K562 (cell line): ENCODE results near the gene GULP1. TPM values are rescaled to one million over a fixed set of nuclear protein-coding genes. Genes with fewer than 3 reads are reported as not detected.

Experiments used
- ATAC-seq: fragments of 200-7000 bp; cut with Tn5 transposase; 3 replicates; pipeline ENCODE4 v1.9.1; 2020; ENCODE audit warnings: moderate library complexity
- BruUV-seq: library from RNA; stranded (reverse); fragments of 400-500 nt; replicated peaks from 2 replicates; lab custom pipeline; 2021; lab: Mats Ljungman, UMichigan
- CTCF ChIA-PET: fragments of 300-600 bp; formaldehyde crosslinking; extraction: SDS; loops from one replicate; lab custom pipeline; 2021; ENCODE audit warnings: low intra/inter-chr PET ratio; lab: Yijun Ruan, JAX
- POLR2A ChIA-PET: fragments of 300-600, 350-650 bp; sonication (Branson Sonifier 250); formaldehyde crosslinking; extraction: SDS; loops from one replicate; lab custom pipeline; 2021; ENCODE audit warnings: antibody characterized with exemption, inconsistent platforms; lab: Yijun Ruan, JAX
- DNase-seq, 4 experiments: peaks; one replicate each; pipeline versions ENCODE4 v3.0.0 to v3.0.0-alpha.2; 2011 to 2018; ENCODE audit warnings: low spot score in 3 of 4, mixed read lengths in 3 of 4; ENCODE audit errors: extremely low read depth in 1 of 4
- FAIRE-seq: peaks from 2 replicates; lab custom pipeline; 2011; peaks lifted over from hg19 to GRCh38; lab: Jason Lieb, UNC
- H2AFZ ChIP-seq: 2 replicates; pipeline ENCODE4 v1.6.0; 2011; ENCODE audit warnings: low read depth, low read length, control low read depth, inconsistent platforms
- H3K27ac ChIP-seq: fragments of 200-600 bp; 3 replicates; pipeline ENCODE4 v1.8.0; 2011; ENCODE audit warnings: low read depth, mild to moderate bottlenecking, control low read depth, inconsistent platforms, low read length, moderate library complexity, mixed read lengths; ENCODE audit errors: extremely low read depth
- H3K27me3 ChIP-seq, 2 experiments: fragments of 300-600 bp in 1 of 2; 2 replicates in 1 of 2; 3 replicates in 1 of 2; pipeline versions ENCODE4 v1.6.0 to v1.8.0; 2011; ENCODE audit warnings: inconsistent platforms in 2 of 2, low read length in 2 of 2, mild to moderate bottlenecking in 1 of 2, mixed read lengths in 1 of 2, moderate library complexity in 1 of 2; ENCODE audit not compliant: control insufficient read depth in 2 of 2, insufficient read depth in 2 of 2
- H3K36me3 ChIP-seq: fragments of 300-600 bp; 3 replicates; pipeline ENCODE4 v1.8.0; 2011; ENCODE audit warnings: mild to moderate bottlenecking, low read length, inconsistent platforms; ENCODE audit not compliant: control insufficient read depth, insufficient read depth
- H3K4me1 ChIP-seq, 2 experiments: fragments of 200-600 bp in 1 of 2; replicated peaks in 1 of 2; 2 replicates in 1 of 2; 3 replicates in 1 of 2; pipeline versions ENCODE4 v1.5.1 to v1.8.0; 2011; ENCODE audit warnings: inconsistent platforms in 2 of 2, low read length in 2 of 2, mild to moderate bottlenecking in 1 of 2, mixed read lengths in 1 of 2, moderate library complexity in 1 of 2; ENCODE audit not compliant: control insufficient read depth in 2 of 2, insufficient read depth in 2 of 2
- H3K4me2 ChIP-seq: 2 replicates; pipeline ENCODE4 v1.6.1; 2011; ENCODE audit warnings: low read length, control low read depth, inconsistent platforms, mixed read lengths; ENCODE audit not compliant: insufficient read depth
- H3K4me3 ChIP-seq: fragments of 200-600 bp; sonication (generic), shearing (Covaris generic); 2 replicates; pipeline ENCODE4 v1.5.1; 2016; ENCODE audit warnings: control low read depth, inconsistent platforms
- H3K79me2 ChIP-seq: fragments of 200-600 bp; 3 replicates; pipeline ENCODE4 v1.8.0; 2011; ENCODE audit warnings: low read length, inconsistent platforms; ENCODE audit not compliant: control insufficient read depth, insufficient read depth
- H3K9ac ChIP-seq, 2 experiments: 2 replicates each; pipeline versions ENCODE4 v1.6.0 to v1.6.1; 2011; ENCODE audit warnings: low read depth in 2 of 2, low read length in 2 of 2, control low read depth in 1 of 2, inconsistent platforms in 1 of 2, mild to moderate bottlenecking in 1 of 2, mixed read lengths in 1 of 2; ENCODE audit not compliant: insufficient read depth in 1 of 2
- H3K9me1 ChIP-seq: one replicate; pipeline ENCODE4 v1.6.0; 2011; ENCODE audit warnings: inconsistent platforms, mild to moderate bottlenecking, low read length, moderate library complexity; ENCODE audit not compliant: control insufficient read depth, insufficient read depth
- H3K9me3 ChIP-seq: replicated peaks from 2 replicates; pipeline ENCODE4 v1.5.1; 2011; ENCODE audit warnings: low read depth, low read length, inconsistent platforms; ENCODE audit not compliant: control insufficient read depth, insufficient read depth
- H4K20me1 ChIP-seq: replicated peaks from 2 replicates; pipeline ENCODE4 v1.6.1; 2011; ENCODE audit warnings: low read length, inconsistent platforms, mixed read lengths; ENCODE audit not compliant: control insufficient read depth, insufficient read depth
- ARNT ChIP-seq, 2 experiments: fragments of 450-650 bp; IDR thresholded peaks; 2 replicates each; pipeline ENCODE4 v1.6.1; 2016; ENCODE audit warnings: mild to moderate bottlenecking in 1 of 2
- ATF4 ChIP-seq: fragments of 450-650 bp; formaldehyde crosslinking; IDR thresholded peaks from 2 replicates; pipeline ENCODE4 v1.4.0; 2022; ENCODE audit warnings: mild to moderate bottlenecking, moderate library complexity
- CTCFL ChIP-seq: IDR thresholded peaks from 2 replicates; pipeline ENCODE4 v1.6.1; 2011; ENCODE audit warnings: borderline replicate concordance, low read depth, mild to moderate bottlenecking, moderate library complexity, low read length; ENCODE audit not compliant: insufficient read depth, poor library complexity, severe bottlenecking
- EGR1 ChIP-seq: fragments of 450-650 bp; conservative IDR thresholded peaks from 2 replicates; pipeline ENCODE4 v1.6.1; 2017; ENCODE audit warnings: mild to moderate bottlenecking
- ERF ChIP-seq: fragments of 450-650 bp; formaldehyde crosslinking; IDR thresholded peaks from 2 replicates; pipeline ENCODE4 v1.4.0; 2020; ENCODE audit warnings: mild to moderate bottlenecking, mixed read lengths
- ETV1 ChIP-seq: fragments of 450-650 bp; conservative IDR thresholded peaks from 2 replicates; pipeline ENCODE4 v1.6.1; 2016; ENCODE audit warnings: missing genetic modification characterization, control low read depth, low read depth, missing compliant biosample characterization
- HDAC1 ChIP-seq, 2 experiments: fragments of 450-650 bp; IDR thresholded peaks; 2 replicates each; pipeline ENCODE4 v1.6.1; 2016 to 2017; ENCODE audit warnings: inconsistent platforms in 1 of 2, mild to moderate bottlenecking in 1 of 2, moderate library complexity in 1 of 2
- KAT8 ChIP-seq: fragments of 450-650 bp; IDR thresholded peaks from 2 replicates; pipeline ENCODE4 v1.6.1; 2016; ENCODE audit warnings: low read depth, mild to moderate bottlenecking
- L3MBTL2 ChIP-seq: fragments of 450-650 bp; IDR thresholded peaks from 2 replicates; pipeline ENCODE4 v1.6.1; 2016; ENCODE audit warnings: mild to moderate bottlenecking, moderate library complexity
- MEF2A ChIP-seq: IDR thresholded peaks from 2 replicates; pipeline ENCODE4 v1.6.1; 2011; ENCODE audit warnings: low read depth, mild to moderate bottlenecking, low read length, moderate library complexity; ENCODE audit not compliant: control insufficient read depth
- PCBP2 ChIP-seq: fragments of 200-400 bp; formaldehyde crosslinking; IDR thresholded peaks from 2 replicates; pipeline ENCODE4 v1.6.1; 2018; ENCODE audit warnings: low read length, low read depth, mild to moderate bottlenecking, moderate library complexity; ENCODE audit not compliant: poor library complexity, severe bottlenecking
- RNF219 ChIP-seq: fragments of 250-450 bp; sonication (Bioruptor Pico); IDR thresholded peaks from 2 replicates; pipeline ENCODE4 v1.5.0; 2022; ENCODE audit warnings: mild to moderate bottlenecking
- TFAM ChIP-seq: fragments of 250-450 bp; sonication (Bioruptor Pico); conservative IDR thresholded peaks from 2 replicates; pipeline ENCODE4 v1.5.0; 2021; ENCODE audit warnings: mild to moderate bottlenecking, moderate library complexity
- ZNF280B ChIP-seq: fragments of 250-450 bp; sonication (Bioruptor Pico); IDR thresholded peaks from 2 replicates; pipeline ENCODE4 v1.5.1; 2021; ENCODE audit warnings: mild to moderate bottlenecking
- ZNF583 ChIP-seq: fragments of 250-450 bp; sonication (Bioruptor Pico); IDR thresholded peaks from 2 replicates; pipeline ENCODE4 v1.4.0; 2020
- WGBS: fragments of 100-300 bp; shearing (Covaris generic); methylation state at CpG from one replicate; pipeline ENCODE4 v1.1.6; 2016; ENCODE audit warnings: low coverage, mixed read lengths; ENCODE audit not compliant: insufficient coverage; ENCODE audit errors: missing lambda C conversion rate; 5-methylcytosine and 5-hydroxymethylcytosine counted together
- in situ Hi-C: fragments of 300-500 bp; cut with MboI; formaldehyde crosslinking; loops from 4 replicates; pipeline ENCODE4 v1.15.0; 2018; ENCODE audit warnings: inconsistent platforms, mixed read lengths
- intact Hi-C: fragments of 100-400 bp; cut with micrococcal nuclease; formaldehyde crosslinking; loops from 2 replicates; pipeline ENCODE4 v1.14.2; 2022
- polyA plus RNA-seq, 8 experiments: library from polyadenylated mRNA; depleted of rRNA in 4 of 8; stranded (reverse) in 5 of 8; unstranded in 3 of 8; fragments of >200 nt; fragmentation: Nextera tagmentation in 2 of 8; fragmentation: Illumina TruSeq in 1 of 8; extraction: Ambion mirVana in 2 of 8; extraction: Trizol in 1 of 8; gene quantifications; 2 replicates each; pipeline versions ENCODE4 v1.2.1 to v1.2.3, GENCODE V29; 2011 to 2014; ENCODE audit warnings: inconsistent platforms in 1 of 8, missing spikeins in 1 of 8
- total RNA-seq, 7 experiments: library from RNA; depleted of rRNA in 6 of 7; stranded (reverse); fragments of >200 nt in 6 of 7; fragmentation: Illumina TruSeq in 2 of 7; extraction: Trizol in 2 of 7; gene quantifications; 2 replicates each; pipeline versions ENCODE4 v1.2.1 to v1.2.3, GENCODE V29; 2011 to 2021; ENCODE audit warnings: low replicate concordance in 1 of 7

The GULP1 gene
- total and polyA plus RNA-seq, 9 of the 15 experiments (the other 6 are each of a cell fraction or from before 2014, with no cell fraction given): 8.5 to 25.3 (median 19.5) TPM

GRCh38 chr2:188478724-188479123, 187.1 kb downstream of the GULP1 start (continued):
- TF ChIP-seq CTCFL: no peak
- TF ChIP-seq EGR1: no peak
- no peak for TF ChIP-seq ARNT (IDR thresholded peaks at IDR 0.05)
- no peak for TF ChIP-seq L3MBTL2

- BruUV-seq: no TSS peak
- H3K79me2 ChIP-seq: no peaks in the 10 kb centered on the region
- ChIA-PET POLR2A (no interaction called here), CTCF (no interaction called here)
- 30% methylated on average over 2 of the region's 2 CpGs for WGBS
- H4K20me1 ChIP-seq: no peaks in the 10 kb centered on the region
- no peak overlapping the region for H3K27ac ChIP-seq
- no peak for FAIRE-seq
- no peaks in the 10 kb centered on the region for H3K36me3 ChIP-seq
- no peak overlapping the region for H3K9ac ChIP-seq
- H3K4me3 ChIP-seq: no peak overlapping the region
- in situ Hi-C loops: no loop called here
- no peaks in the 10 kb centered on the region for H3K9me1 ChIP-seq
- no peaks in the 10 kb centered on the region for H3K9me3 ChIP-seq
- H2AFZ ChIP-seq: no peak overlapping the region
- ATAC-seq: no peak
- H3K4me2 ChIP-seq: no peak overlapping the region
- no peak for DNase-seq
- intact Hi-C loops: no loop called here
- H3K27me3 ChIP-seq: no peaks in the 10 kb centered on the region
- H3K4me1 ChIP-seq: no peaks in the 10 kb centered on the region
- TF ChIP-seq ETV1 (tag): no peak
- no peak for TF ChIP-seq KAT8
- TF ChIP-seq ZNF280B (CRISPR knock-in tag): no peak
- no peak for TF ChIP-seq ATF4 (CRISPR knock-in tag)
- no peak for TF ChIP-seq ZNF583
- TF ChIP-seq HDAC1 (IDR thresholded peaks at IDR 0.05): no peak
- no peak for TF ChIP-seq ERF (CRISPR knock-in tag)
- TF ChIP-seq PCBP2: no peak
- TF ChIP-seq MEF2A: no peak
- TF ChIP-seq TFAM (CRISPR knock-in tag): no peak
- TF ChIP-seq RNF219: no peak
Measured at GRCh38 chr2:188481474-188481873, 189.8 kb downstream of the GULP1 start.
